UCSD-AML1 (cell line): ENCODE data around the gene ADPRM.

Experiments
- DNase-seq: peaks from one replicate; lab custom pipeline; 2025; ENCODE audit not compliant: unreplicated experiment; lab: John Stamatoyannopoulos, UW

Gene ADPRM

GRCh38 chr17:10738521-10739258, 41.3 kb downstream of the ADPRM start:
- no peak for DNase-seq

GRCh38 chr17:10739386-10739785, 42.0 kb downstream of the ADPRM start:
- DNase-seq = no peak

- DNase-seq = no peak
Observed at GRCh38 chr17:10741416-10742135, 44.2 kb downstream of the ADPRM start.

GRCh38 chr17:10742431-10742830, 45.0 kb downstream of the ADPRM start:
- DNase-seq = no peak

GRCh38 chr17:10743316-10744009, 46.1 kb downstream of the ADPRM start:
- no peak for DNase-seq

GRCh38 chr17:10744501-10745000, 47.2 kb downstream of the ADPRM start:
- no peak for DNase-seq

GRCh38 chr17:10745231-10745630, 47.8 kb downstream of the ADPRM start:
- no peak for DNase-seq

- DNase-seq = no peak
Observed at GRCh38 chr17:10748531-10749181, 51.3 kb downstream of the ADPRM start.

GRCh38 chr17:10750210-10750609, 52.8 kb downstream of the ADPRM start:
- no peak for DNase-seq

- DNase-seq = no peak
Observed at GRCh38 chr17:10751563-10751962, 54.2 kb downstream of the ADPRM start.

GRCh38 chr17:10752696-10753095, 55.3 kb downstream of the ADPRM start:
- no peak for DNase-seq

GRCh38 chr17:10754109-10754508, 56.7 kb downstream of the ADPRM start:
- DNase-seq = peak; percentile 12

- no peak for DNase-seq
Observed at GRCh38 chr17:10754861-10755591, 57.6 kb downstream of the ADPRM start.

GRCh38 chr17:10755592-10756127, 58.3 kb downstream of the ADPRM start:
- no peak for DNase-seq

GRCh38 chr17:10756185-10756584, 58.8 kb downstream of the ADPRM start:
- no peak for DNase-seq

GRCh38 chr17:10756619-10757018, 59.2 kb downstream of the ADPRM start:
- no peak for DNase-seq

- DNase-seq = no peak
Observed at GRCh38 chr17:10757067-10757466, 59.7 kb downstream of the ADPRM start.

- DNase-seq = no peak
Observed at GRCh38 chr17:10757647-10758046, 60.3 kb downstream of the ADPRM start.

GRCh38 chr17:10758062-10758461, 60.7 kb downstream of the ADPRM start:
- DNase-seq = no peak
